Measurements from ENCODE around the gene CTSV. TPM values are rescaled to one million over a fixed set of nuclear protein-coding genes. Genes with fewer than 3 reads are reported as not detected.
A peak's percentile ranks its signal among the peaks of the same experiment; 100 is the strongest.
"Not testable (repeated sequence)": the region's sequence is repeated elsewhere in the genome, so short reads cannot be mapped to it uniquely, and the experiment has no call there.

CTSV gene
- 9.6 and 10.9 TPM in 2 replicates for total RNA-seq

- peak within 1 kb of the TSS; percentile 59 for H3K4me3 ChIP-seq (ENCODE audit: low read depth, low read length)
- peak; percentile 12 for DNase-seq (ENCODE audit: low read depth)
- TF ChIP-seq CTCF (conservative IDR thresholded peaks at IDR 0.05; ENCODE audit: low read depth, low read length), result no peak
Observed at GRCh38 chr9:97038611-97039513, at the start of gene CTSV. Gene CTSV (minus strand): TSS chr9:97039142. CDS start chr9:97038043, 1,099 bp downstream.

GRCh38 chr9:97087668-97088215 is 48.8 kb upstream of the CTSV start:
- H3K4me3 ChIP-seq (ENCODE audit: low read depth, low read length), result not testable (repeated sequence)
- peak; percentile 6 for DNase-seq (ENCODE audit: low read depth)

GRCh38 chr9:97084562-97084991 is 45.6 kb upstream of the CTSV start:
- DNase-seq (ENCODE audit: low read depth), result not testable (repeated sequence)

GRCh38 chr9:97078362-97078761 is 39.4 kb upstream of the CTSV start:
- H3K4me3 ChIP-seq (ENCODE audit: low read depth, low read length), result no peak overlapping the region
- no peak for TF ChIP-seq CTCF (conservative IDR thresholded peaks at IDR 0.05; ENCODE audit: low read depth, low read length)

More at GRCh38 chr9:97084562-97084991, 45.6 kb upstream of the CTSV start:
- not testable (repeated sequence) for H3K4me3 ChIP-seq (ENCODE audit: low read depth, low read length)

GRCh38 chr9:97077452-97078295 is 38.7 kb upstream of the CTSV start:
- no peak for TF ChIP-seq CTCF (conservative IDR thresholded peaks at IDR 0.05; ENCODE audit: low read depth, low read length)
- H3K4me3 ChIP-seq (ENCODE audit: low read depth, low read length), result no peak overlapping the region

More at GRCh38 chr9:97078362-97078761, 39.4 kb upstream of the CTSV start:
- no peak for DNase-seq (ENCODE audit: low read depth)

GRCh38 chr9:97076731-97077451 is 37.9 kb upstream of the CTSV start:
- DNase-seq (ENCODE audit: low read depth); H3K4me3 ChIP-seq (ENCODE audit: low read depth, low read length): not testable (repeated sequence)

More at GRCh38 chr9:97077452-97078295, 38.7 kb upstream of the CTSV start:
- DNase-seq (ENCODE audit: low read depth), result no peak

- H3K4me3 ChIP-seq (ENCODE audit: low read depth, low read length), result no peak overlapping the region
- no peak for TF ChIP-seq CTCF (conservative IDR thresholded peaks at IDR 0.05; ENCODE audit: low read depth, low read length)
- no peak for DNase-seq (ENCODE audit: low read depth)
Observed at GRCh38 chr9:97076238-97076637, 37.3 kb upstream of the CTSV start.

Data from epithelial cell of proximal tubule (primary cell).